ENCODE data around the gene PPARGC1A.

Gene PPARGC1A

GRCh38 chr4:23818097-23818885, 71.6 kb downstream of the PPARGC1A start:
- TF ChIP-seq CTCF (conservative IDR thresholded peaks at IDR 0.05; ENCODE audit: low read depth, low read length): no peak

GRCh38 chr4:23814996-23815660, 74.7 kb downstream of the PPARGC1A start:
- DNase-seq (ENCODE audit: low read depth): no peak
- no peak for TF ChIP-seq CTCF (conservative IDR thresholded peaks at IDR 0.05; ENCODE audit: low read depth, low read length)
- no peak overlapping the region for H3K4me3 ChIP-seq (ENCODE audit: low read length)

More at GRCh38 chr4:23818097-23818885, 71.6 kb downstream of the PPARGC1A start:
- no peak for DNase-seq (ENCODE audit: low read depth)
- H3K4me3 ChIP-seq (ENCODE audit: low read length): no peak overlapping the region

GRCh38 chr4:23814587-23814986, 75.3 kb downstream of the PPARGC1A start:
- no peak overlapping the region for H3K4me3 ChIP-seq (ENCODE audit: low read length)
- DNase-seq (ENCODE audit: low read depth): no peak
- TF ChIP-seq CTCF (conservative IDR thresholded peaks at IDR 0.05; ENCODE audit: low read depth, low read length): no peak

- no peak overlapping the region for H3K4me3 ChIP-seq (ENCODE audit: low read length)
- no peak for TF ChIP-seq CTCF (conservative IDR thresholded peaks at IDR 0.05; ENCODE audit: low read depth, low read length)
- no peak for DNase-seq (ENCODE audit: low read depth)
These were observed 78.7 kb downstream of the PPARGC1A start for GRCh38 chr4:23811161-23811560.

- no peak overlapping the region for H3K4me3 ChIP-seq (ENCODE audit: low read length)
- DNase-seq (ENCODE audit: low read depth): no peak
- no peak for TF ChIP-seq CTCF (conservative IDR thresholded peaks at IDR 0.05; ENCODE audit: low read depth, low read length)
These were observed 84.4 kb downstream of the PPARGC1A start for GRCh38 chr4:23805450-23805851.

GRCh38 chr4:23789762-23790161, 100.1 kb downstream of the PPARGC1A start:
- TF ChIP-seq CTCF (conservative IDR thresholded peaks at IDR 0.05; ENCODE audit: low read depth, low read length): no peak
- DNase-seq (ENCODE audit: low read depth): peak; percentile 98
- H3K4me3 ChIP-seq (ENCODE audit: low read length): no peak overlapping the region

- no peak for TF ChIP-seq CTCF (conservative IDR thresholded peaks at IDR 0.05; ENCODE audit: low read depth, low read length)
- no peak overlapping the region for H3K4me3 ChIP-seq (ENCODE audit: low read length)
- peak; percentile 95 for DNase-seq (ENCODE audit: low read depth)
These were observed 101.4 kb downstream of the PPARGC1A start for GRCh38 chr4:23788460-23788859.

Measured in retinal pigment epithelial cell (primary cell).